HEK293 (cell line): Measurements from ENCODE around the gene ALOX12B.

ENCODE experiments used
- CTCF ChIA-PET: fragments of 350-600 bp; formaldehyde crosslinking; extraction: SDS; loops from one replicate; lab custom pipeline; 2021; ENCODE audit warnings: antibody characterized with exemption; lab: Yijun Ruan, JAX
- POLR2A ChIA-PET: fragments of 300-600 bp; formaldehyde crosslinking; extraction: SDS; loops from one replicate; lab custom pipeline; 2020; ENCODE audit warnings: antibody characterized with exemption, inconsistent platforms; lab: Yijun Ruan, JAX
- H3K27ac ChIP-seq: fragments of 200-500 bp; sonication (Bioruptor generic); 2 replicates; pipeline ENCODE4 v1.5.1; 2014; ENCODE audit warnings: low read depth, low read length, control low read depth, inconsistent platforms; ENCODE audit errors: extremely low read depth
- H3K36me3 ChIP-seq, 2 experiments: fragments of 200-500 bp in 1 of 2; sonication (Bioruptor generic) in 1 of 2; 1 replicate in 1 of 2; 2 replicates in 1 of 2; pipeline ENCODE4 v1.5.1; 2014 to 2017; ENCODE audit warnings: inconsistent platforms in 2 of 2, low read length in 2 of 2; ENCODE audit not compliant: control insufficient read depth in 2 of 2, insufficient read depth in 1 of 2
- H3K4me1 ChIP-seq: fragments of 200-500 bp; sonication (Bioruptor generic); 2 replicates; pipeline ENCODE4 v1.5.1; 2014; ENCODE audit warnings: mild to moderate bottlenecking, low read length, inconsistent platforms; ENCODE audit not compliant: control insufficient read depth, insufficient read depth
- H3K4me3 ChIP-seq: 2 replicates; pipeline ENCODE4 v1.5.1; 2011; ENCODE audit warnings: low read depth, mild to moderate bottlenecking, control low read depth, low read length, moderate library complexity
- H3K9me3 ChIP-seq: fragments of 200-500 bp; sonication (Bioruptor generic); 2 replicates; pipeline ENCODE4 v1.5.1; 2014; ENCODE audit warnings: low read depth, low read length, inconsistent platforms; ENCODE audit not compliant: control insufficient read depth, insufficient read depth
- BCL11A ChIP-seq: fragments of 450-650 bp; formaldehyde crosslinking; IDR thresholded peaks from 2 replicates; pipeline ENCODE4 v1.5.1; 2016; ENCODE audit warnings: low read depth, missing biosample characterization, missing genetic modification characterization
- CTCF ChIP-seq: fragments of 450-650 bp; formaldehyde crosslinking; IDR thresholded peaks from 2 replicates; pipeline ENCODE4 v1.5.1; 2016; ENCODE audit warnings: missing biosample characterization, missing genetic modification characterization
- HOXD13 ChIP-seq: sonication (generic); formaldehyde crosslinking; IDR thresholded peaks from 2 replicates; pipeline ENCODE4 v1.8.0; 2022; ENCODE audit warnings: missing genetic modification reagents, borderline replicate concordance
- KLF1 ChIP-seq: fragments of 450-650 bp; formaldehyde crosslinking; IDR thresholded peaks from 2 replicates; pipeline ENCODE4 v1.5.1; 2016; ENCODE audit warnings: missing biosample characterization, missing genetic modification characterization
- KLF16 ChIP-seq: fragments of 450-650 bp; formaldehyde crosslinking; IDR thresholded peaks from 2 replicates; pipeline ENCODE4 v1.5.1; 2017; ENCODE audit warnings: missing biosample characterization, missing genetic modification characterization
- SCRT2 ChIP-seq: fragments of 450-650 bp; formaldehyde crosslinking; IDR thresholded peaks from 2 replicates; pipeline ENCODE4 v1.5.1; 2016; ENCODE audit warnings: missing biosample characterization, missing genetic modification characterization
- TSHZ1 ChIP-seq: fragments of 450-650 bp; formaldehyde crosslinking; IDR thresholded peaks from 2 replicates; pipeline ENCODE4 v1.5.1; 2016; ENCODE audit warnings: missing biosample characterization, missing genetic modification characterization, borderline replicate concordance
- ZBTB20 ChIP-seq: fragments of 450-650 bp; formaldehyde crosslinking; IDR thresholded peaks from 2 replicates; pipeline ENCODE4 v1.5.1; 2016; ENCODE audit warnings: missing biosample characterization, missing genetic modification characterization
- ZFP41 ChIP-seq: fragments of 450-650 bp; formaldehyde crosslinking; IDR thresholded peaks from 2 replicates; pipeline ENCODE4 v1.5.1; 2016; ENCODE audit warnings: missing biosample characterization, missing genetic modification characterization, borderline replicate concordance
- ZNF133 ChIP-seq: fragments of 450-650 bp; formaldehyde crosslinking; IDR thresholded peaks from 2 replicates; pipeline ENCODE4 v1.5.1; 2016; ENCODE audit warnings: missing biosample characterization, missing genetic modification characterization
- ZNF169 ChIP-seq: fragments of 450-650 bp; formaldehyde crosslinking; IDR thresholded peaks from 2 replicates; pipeline ENCODE4 v1.5.1; 2016; ENCODE audit warnings: missing biosample characterization, missing genetic modification characterization
- ZNF174 ChIP-seq: fragments of 450-650 bp; formaldehyde crosslinking; IDR thresholded peaks from 2 replicates; pipeline ENCODE4 v1.5.0; 2017; ENCODE audit warnings: missing biosample characterization, mild to moderate bottlenecking, missing genetic modification characterization
- ZNF184 ChIP-seq: fragments of 450-650 bp; IDR thresholded peaks from 2 replicates; pipeline ENCODE4 v1.5.1; 2018; ENCODE audit warnings: missing biosample characterization, mild to moderate bottlenecking, missing genetic modification characterization
- ZNF23 ChIP-seq: fragments of 450-650 bp; formaldehyde crosslinking; IDR thresholded peaks from 2 replicates; pipeline ENCODE4 v1.5.1; 2016; ENCODE audit warnings: missing biosample characterization, missing genetic modification characterization, borderline replicate concordance
- ZNF274 ChIP-seq, 2 experiments: fragments of 200-500 bp in 1 of 2; fragments of 450-650 bp in 1 of 2; sonication (Bioruptor generic) in 1 of 2; formaldehyde crosslinking in 1 of 2; IDR thresholded peaks; 2 replicates each; pipeline versions ENCODE4 v1.5.1 to v1.6.1; 2014 to 2016; ENCODE audit warnings: borderline replicate concordance in 1 of 2, inconsistent platforms in 1 of 2, low read length in 1 of 2, missing biosample characterization in 1 of 2, missing genetic modification characterization in 1 of 2
- ZNF292 ChIP-seq: fragments of 450-650 bp; formaldehyde crosslinking; IDR thresholded peaks from 2 replicates; pipeline ENCODE4 v1.5.1; 2016; ENCODE audit warnings: low read depth, missing biosample characterization, missing genetic modification characterization, borderline replicate concordance
- ZNF324 ChIP-seq: fragments of 450-650 bp; formaldehyde crosslinking; IDR thresholded peaks from 2 replicates; pipeline ENCODE4 v1.5.1; 2016; ENCODE audit warnings: missing biosample characterization, missing genetic modification characterization
- ZNF426 ChIP-seq: fragments of 450-650 bp; formaldehyde crosslinking; IDR thresholded peaks from 2 replicates; pipeline ENCODE4 v1.5.1; 2017; ENCODE audit warnings: missing biosample characterization, missing genetic modification characterization, mild to moderate bottlenecking, inconsistent platforms, moderate library complexity
- ZNF514 ChIP-seq: fragments of 450-650 bp; formaldehyde crosslinking; IDR thresholded peaks from 2 replicates; pipeline ENCODE4 v1.5.1; 2016; ENCODE audit warnings: missing biosample characterization, missing genetic modification characterization
- ZNF529 ChIP-seq: fragments of 450-650 bp; formaldehyde crosslinking; IDR thresholded peaks from 2 replicates; pipeline ENCODE4 v1.5.1; 2017; ENCODE audit warnings: missing genetic modification characterization, missing biosample characterization; ENCODE audit not compliant: insufficient replicate concordance
- ZNF558 ChIP-seq: fragments of 450-650 bp; formaldehyde crosslinking; IDR thresholded peaks from 2 replicates; pipeline ENCODE4 v1.5.1; 2016; ENCODE audit warnings: missing biosample characterization, missing genetic modification characterization
- ZNF561 ChIP-seq: fragments of 450-650 bp; IDR thresholded peaks from 2 replicates; pipeline ENCODE4 v1.5.1; 2018; ENCODE audit warnings: missing biosample characterization, missing genetic modification characterization, borderline replicate concordance
- ZNF624 ChIP-seq: fragments of 450-650 bp; formaldehyde crosslinking; IDR thresholded peaks from 2 replicates; pipeline ENCODE4 v1.5.1; 2017; ENCODE audit warnings: missing biosample characterization, missing genetic modification characterization
- ZNF629 ChIP-seq: fragments of 450-650 bp; formaldehyde crosslinking; IDR thresholded peaks from 2 replicates; pipeline ENCODE4 v1.5.1; 2017; ENCODE audit warnings: missing biosample characterization, missing genetic modification characterization
- ZNF645 ChIP-seq: fragments of 450-650 bp; formaldehyde crosslinking; IDR thresholded peaks from 2 replicates; pipeline ENCODE4; 2016; ENCODE audit warnings: missing biosample characterization, missing genetic modification characterization
- ZNF704 ChIP-seq: fragments of 450-650 bp; formaldehyde crosslinking; IDR thresholded peaks from 2 replicates; pipeline ENCODE4 v1.5.1; 2016; ENCODE audit warnings: missing biosample characterization, missing genetic modification characterization
- ZSCAN18 ChIP-seq: fragments of 450-650 bp; formaldehyde crosslinking; IDR thresholded peaks from 2 replicates; pipeline ENCODE4 v1.5.1; 2016; ENCODE audit warnings: missing biosample characterization, missing genetic modification characterization

The ALOX12B gene

GRCh38 chr17:8120520-8121406, 33.2 kb upstream of the ALOX12B start:
- ChIA-PET POLR2A (interaction anchor here (0.7 to 3.5 kb wide), 9 partner anchors 17 to 791 kb away, joined by 3 to 32 read pairs (median 9); partner anchors contain the start of genes AURKB, BORCS6, CTC1 and PFAS), CTCF (interaction anchor here (0.5 to 3.5 kb wide), 23 partner anchors 12 to 313 kb away, joined by 3 to 81 read pairs (median 7); partner anchors contain the start of gene CTC1)
- Histone ChIP-seq H3K9me3 (no peaks in the 10 kb centered on the region), H3K4me1 (peaks cover 11% of the 10 kb centered on the region), H3K4me3 (peak overlapping the region; percentile 70), H3K27ac (peak overlapping the region; percentile 35; the same call in 1 of the 2 replicates), H3K36me3 (no peaks in the 10 kb centered on the region)
- TF ChIP-seq SCRT2 (tag by site-specific recombination): no peak
- no peak for TF ChIP-seq ZNF704 (tag by site-specific recombination)
- TF ChIP-seq ZNF324 (tag by site-specific recombination): peak; percentile 59; the same call in 1 of the 2 replicates
- TF ChIP-seq ZNF426 (tag by site-specific recombination): no peak
- peak; percentile 34 for TF ChIP-seq BCL11A (tag by site-specific recombination)
- no peak for TF ChIP-seq ZNF274 (IDR thresholded peaks at IDR 0.05; ENCODE audit: low read length)
- TF ChIP-seq ZNF274 (tag by site-specific recombination; IDR thresholded peaks at IDR 0.05; ENCODE audit: borderline replicate concordance): no peak
- no peak for TF ChIP-seq ZNF529 (tag by site-specific recombination)
- no peak; the same call in 1 of the 2 replicates for TF ChIP-seq ZBTB20 (tag by site-specific recombination)
- peak; percentile 69; the same call in 1 of the 2 replicates for TF ChIP-seq ZNF629 (tag by site-specific recombination)
- no peak for TF ChIP-seq ZNF514 (tag by site-specific recombination)
- TF ChIP-seq KLF1 (tag by site-specific recombination): peak; percentile 75
- no peak for TF ChIP-seq ZNF174 (tag by site-specific recombination)
- TF ChIP-seq CTCF: peak; percentile 89
- TF ChIP-seq ZNF133 (tag by site-specific recombination): no peak
- peak; percentile 91 for TF ChIP-seq ZNF561
- peak; percentile 74 for TF ChIP-seq ZNF184 (tag by site-specific recombination)
- 0 out of 2 replicates have a peak, but pooled peaks have one; percentile 59 for TF ChIP-seq ZNF645
- TF ChIP-seq ZSCAN18 (tag by site-specific recombination): peak; percentile 83; the same call in 1 of the 2 replicates
- TF ChIP-seq ZNF624: 0 out of 2 replicates have a peak, but pooled peaks have one; percentile 71
- TF ChIP-seq TSHZ1 (tag by site-specific recombination): peak; percentile 11; the same call in 1 of the 2 replicates
- 0 out of 2 replicates have a peak, but pooled peaks have one; percentile 23 for TF ChIP-seq HOXD13
- TF ChIP-seq KLF16 (tag by site-specific recombination): peak; percentile 80
- no peak for TF ChIP-seq ZNF23 (tag by site-specific recombination)
- no peak for TF ChIP-seq ZNF169 (tag by site-specific recombination)
- peak; percentile 52 for TF ChIP-seq ZNF558 (tag by site-specific recombination)
- no peak for TF ChIP-seq ZFP41 (tag by site-specific recombination)
- no peak for TF ChIP-seq ZNF292 (tag by site-specific recombination)
